ENCODE results near the gene PHOSPHO2. TPM values are rescaled to one million over a fixed set of nuclear protein-coding genes. Genes with fewer than 3 reads are reported as not detected.
A peak's percentile ranks its signal among the peaks of the same experiment; 100 is the strongest.

PHOSPHO2 gene
- total and polyA plus RNA-seq, 9 of the 15 experiments (the other 6 are each of a cell fraction or from before 2014, with no cell fraction given): 7.8 to 19.1 (median 11.7) TPM

- POLR2A ChIA-PET: interaction anchor here (1.0 to 8.3 kb wide), 7 partner anchors 10 to 63 kb away, joined by 3 to 51 read pairs (median 4); partner anchors contain the start of gene SSB
- CTCF ChIA-PET (ENCODE audit: low intra/inter-chr PET ratio): no interaction called here
- no peak overlapping the region; the same call in 2 of the 3 replicates for H3K27ac ChIP-seq (ENCODE audit: extremely low read depth, low read depth, low read length)
Measured at GRCh38 chr2:169735623-169736022, 41.4 kb downstream of the PHOSPHO2 start.

GRCh38 chr2:169736902-169737301, 42.6 kb downstream of the PHOSPHO2 start:
- no TSS peak for BruUV-seq (replicated peaks)
- intact Hi-C loops (cut with micrococcal nuclease) (no loop called here), in situ Hi-C loops (cut with MboI) (no loop called here)
- DNase-seq (ENCODE audit: extremely low read depth in 1 of 4, low spot score in 3 of 4) (peak in 1 of 4 experiments; percentile 31), ATAC-seq (no peak), FAIRE-seq (no peak)
- CTCF ChIA-PET (ENCODE audit: low intra/inter-chr PET ratio): no interaction called here
- Histone ChIP-seq H3K4me2 (ENCODE audit: insufficient read depth, low read length) (peak overlapping the region; percentile 76), H3K4me1 (replicated peaks in 1 of 2; ENCODE audit: control insufficient read depth in 2 of 2, insufficient read depth in 2 of 2, low read length in 2 of 2) (peaks cover 18 to 27% of the 10 kb centered on the region in 2 experiments), H4K20me1 (replicated peaks; ENCODE audit: control insufficient read depth, insufficient read depth, low read length) (no peaks in the 10 kb centered on the region), H3K9me1 (ENCODE audit: control insufficient read depth, insufficient read depth, low read length) (no peaks in the 10 kb centered on the region), H3K9ac (ENCODE audit: insufficient read depth in 1 of 2, low read depth in 2 of 2, low read length in 2 of 2) (peak overlapping the region; percentile 57 to 73; a peak in 3 of 4 replicates), H3K27me3 (ENCODE audit: control insufficient read depth in 2 of 2, insufficient read depth in 2 of 2, low read length in 2 of 2) (no peaks in the 10 kb centered on the region), H2AFZ (ENCODE audit: low read depth, low read length) (peak overlapping the region; percentile 45), H3K79me2 (ENCODE audit: control insufficient read depth, insufficient read depth, low read length) (peaks cover 53% of the 10 kb centered on the region), H3K36me3 (ENCODE audit: control insufficient read depth, insufficient read depth, low read length) (peaks cover 40% of the 10 kb centered on the region), H3K9me3 (replicated peaks; ENCODE audit: control insufficient read depth, insufficient read depth, low read depth, low read length) (no peaks in the 10 kb centered on the region), H3K4me3 (peak overlapping the region; percentile 23), H3K27ac (ENCODE audit: extremely low read depth, low read depth, low read length) (peak overlapping the region; percentile 53; the same call in 2 of the 3 replicates)
- 44% methylated on average over 5 of the region's 5 CpGs for WGBS (ENCODE audit: insufficient coverage, low coverage, missing lambda C conversion rate)
- POLR2A ChIA-PET: interaction anchor here (0.8 to 8.3 kb wide), 5 partner anchors 9 to 93 kb away, joined by 3 to 51 read pairs (median 4); no protein-coding TSS in a partner anchor
- no peak for TF ChIP-seq RFX1 (IDR thresholded peaks at IDR 0.05)
- no peak for TF ChIP-seq FUS (optimal IDR thresholded peaks at IDR 0.05; ENCODE audit: low read depth, low read length)
- TF ChIP-seq ZNF263 (CRISPR knock-in tag; IDR thresholded peaks at IDR 0.05; ENCODE audit: borderline replicate concordance): peak; percentile 48; the same call in 1 of the 2 replicates
- TF ChIP-seq HDAC2 (IDR thresholded peaks at IDR 0.05): 0 out of 2 replicates have a peak, but pooled peaks have one; percentile 51
- TF ChIP-seq RBM25 (IDR thresholded peaks at IDR 0.05; ENCODE audit: low read depth, low read length, severe bottlenecking): peak; percentile 76
- no peak for TF ChIP-seq MAFF (IDR thresholded peaks at IDR 0.05; ENCODE audit: low read length)
- 0 out of 2 replicates have a peak, but pooled peaks have one; percentile 17 for TF ChIP-seq PYGO2 (tag; IDR thresholded peaks at IDR 0.05)
- TF ChIP-seq NCOA4 (IDR thresholded peaks at IDR 0.05; ENCODE audit: partially characterized antibody): no peak
- TF ChIP-seq ZNF699 (CRISPR knock-in tag; IDR thresholded peaks at IDR 0.05; ENCODE audit: insufficient replicate concordance): no peak

More at GRCh38 chr2:169735623-169736022, 41.4 kb downstream of the PHOSPHO2 start:
- peak overlapping the region; percentile 52 for H3K4me2 ChIP-seq (ENCODE audit: insufficient read depth, low read length)
- WGBS (ENCODE audit: insufficient coverage, low coverage, missing lambda C conversion rate): 52% methylated on average over 4 of the region's 4 CpGs
- BruUV-seq (replicated peaks): TSS peak; percentile 66
- no peak; the same call in 2 of the 3 replicates for ATAC-seq
- no peaks in the 10 kb centered on the region for H3K9me3 ChIP-seq (replicated peaks; ENCODE audit: control insufficient read depth, insufficient read depth, low read depth, low read length)
- TF ChIP-seq, protein P1, sequence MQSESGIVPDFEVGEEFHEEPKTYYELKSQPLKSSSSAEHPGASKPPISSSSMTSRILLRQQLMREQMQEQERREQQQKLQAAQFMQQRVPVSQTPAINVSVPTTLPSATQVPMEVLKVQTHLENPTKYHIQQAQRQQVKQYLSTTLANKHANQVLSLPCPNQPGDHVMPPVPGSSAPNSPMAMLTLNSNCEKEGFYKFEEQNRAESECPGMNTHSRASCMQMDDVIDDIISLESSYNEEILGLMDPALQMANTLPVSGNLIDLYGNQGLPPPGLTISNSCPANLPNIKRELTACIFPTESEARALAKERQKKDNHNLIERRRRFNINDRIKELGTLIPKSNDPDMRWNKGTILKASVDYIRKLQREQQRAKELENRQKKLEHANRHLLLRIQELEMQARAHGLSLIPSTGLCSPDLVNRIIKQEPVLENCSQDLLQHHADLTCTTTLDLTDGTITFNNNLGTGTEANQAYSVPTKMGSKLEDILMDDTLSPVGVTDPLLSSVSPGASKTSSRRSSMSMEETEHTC (IDR thresholded peaks at IDR 0.05): no peak
- TF ChIP-seq HDAC1 (IDR thresholded peaks at IDR 0.05): 0 out of 4 replicates have a peak, but pooled peaks of 1 of the 2 experiments have one; percentile 38
- no peaks in the 10 kb centered on the region for H4K20me1 ChIP-seq (replicated peaks; ENCODE audit: control insufficient read depth, insufficient read depth, low read length)
- intact Hi-C loops (cut with micrococcal nuclease): no loop called here
- H3K79me2 ChIP-seq (ENCODE audit: control insufficient read depth, insufficient read depth, low read length): peaks cover 53% of the 10 kb centered on the region
- no peaks in the 10 kb centered on the region for H3K27me3 ChIP-seq (ENCODE audit: control insufficient read depth in 2 of 2, insufficient read depth in 2 of 2, low read length in 2 of 2)
- H3K4me3 ChIP-seq: peak overlapping the region; percentile 64; the same call in 1 of the 2 replicates
- H3K36me3 ChIP-seq (ENCODE audit: control insufficient read depth, insufficient read depth, low read length): peaks cover 28% of the 10 kb centered on the region; the same call in 2 of the 3 replicates
- in situ Hi-C loops (cut with MboI): no loop called here
- no peak for FAIRE-seq
- H3K9ac ChIP-seq (ENCODE audit: insufficient read depth in 1 of 2, low read depth in 2 of 2, low read length in 2 of 2): peak overlapping the region in 1 of 2 experiments; percentile 76; a peak in 1 of 4 replicates
- no peak for DNase-seq (ENCODE audit: extremely low read depth in 1 of 4, low spot score in 3 of 4)
- no peak overlapping the region for H2AFZ ChIP-seq (ENCODE audit: low read depth, low read length)
- H3K9me1 ChIP-seq (ENCODE audit: control insufficient read depth, insufficient read depth, low read length): no peaks in the 10 kb centered on the region
- peaks cover 18 to 27% of the 10 kb centered on the region in 2 experiments for H3K4me1 ChIP-seq (replicated peaks in 1 of 2; ENCODE audit: control insufficient read depth in 2 of 2, insufficient read depth in 2 of 2, low read length in 2 of 2)
